HepG2 (cell line): ENCODE measurements around the gene ICAM5. TPM values are rescaled to one million over a fixed set of nuclear protein-coding genes. Genes with fewer than 3 reads are reported as not detected.

Source experiments
- HNF4A ChIP-seq: sonication (generic); formaldehyde crosslinking; IDR thresholded peaks from 2 replicates; pipeline ENCODE4 v1.4.0; 2020; ENCODE audit warnings: missing genetic modification reagents
- IRF9 ChIP-seq: sonication (generic); formaldehyde crosslinking; IDR thresholded peaks from 2 replicates; pipeline ENCODE4 v1.8.0; 2022; ENCODE audit warnings: missing genetic modification reagents, mild to moderate bottlenecking, borderline replicate concordance
- SNAPC5 ChIP-seq: sonication (generic); formaldehyde crosslinking; IDR thresholded peaks from 2 replicates; pipeline ENCODE4 v1.8.1; 2023; ENCODE audit warnings: mild to moderate bottlenecking, missing genetic modification reagents, borderline replicate concordance
- THAP9 ChIP-seq: sonication (generic); formaldehyde crosslinking; IDR thresholded peaks from 2 replicates; pipeline ENCODE4; 2020; ENCODE audit warnings: missing genetic modification reagents, mild to moderate bottlenecking, borderline replicate concordance
- TMF1 ChIP-seq: sonication (generic); formaldehyde crosslinking; IDR thresholded peaks from 2 replicates; pipeline ENCODE4 v1.8.1; 2022; ENCODE audit warnings: low read depth, missing genetic modification reagents
- ZMAT3 ChIP-seq: sonication (generic); formaldehyde crosslinking; conservative IDR thresholded peaks from 2 replicates; pipeline ENCODE4 v1.7.0; 2021; ENCODE audit warnings: missing genetic modification reagents
- ZNF557 ChIP-seq: sonication (generic); formaldehyde crosslinking; IDR thresholded peaks from 2 replicates; pipeline ENCODE4 v1.4.0; 2020; ENCODE audit warnings: missing genetic modification reagents
- ZNF558 ChIP-seq: sonication (generic); formaldehyde crosslinking; IDR thresholded peaks from 2 replicates; pipeline ENCODE4 v1.9.0; 2022; ENCODE audit warnings: mild to moderate bottlenecking, missing genetic modification reagents, borderline replicate concordance
- ZNF670 ChIP-seq: sonication (generic); formaldehyde crosslinking; IDR thresholded peaks from 2 replicates; pipeline ENCODE4 v1.8.0; 2022; ENCODE audit warnings: mild to moderate bottlenecking, missing genetic modification reagents, borderline replicate concordance
- ZSCAN21 ChIP-seq: sonication (generic); formaldehyde crosslinking; IDR thresholded peaks from 2 replicates; pipeline ENCODE4 v1.8.0; 2022; ENCODE audit warnings: mild to moderate bottlenecking, missing genetic modification reagents, moderate library complexity, borderline replicate concordance
- polyA plus RNA-seq, 8 experiments: library from polyadenylated mRNA; depleted of rRNA in 3 of 8; stranded (reverse) in 7 of 8; unstranded in 1 of 8; fragments of >200 nt; fragmentation: Illumina TruSeq in 4 of 8; extraction: Trizol in 4 of 8; gene quantifications; 2 replicates each; pipeline versions ENCODE4 v1.2.1 to v1.2.3, GENCODE V29; 2011 to 2016; ENCODE audit warnings: low read depth in 4 of 8, missing spikeins in 1 of 8, mixed read lengths in 1 of 8; ENCODE audit not compliant: insufficient read depth in 1 of 8
- total RNA-seq, 5 experiments: library from RNA; depleted of rRNA; stranded (reverse); fragments of >200 nt; fragmentation: Illumina TruSeq; extraction: Trizol; gene quantifications; 2 replicates each; pipeline ENCODE4 v1.2.3, GENCODE V29; 2016; ENCODE audit warnings: low read depth in 1 of 5
- TF ChIP-seq, protein P1 (sequence below): sonication (generic); formaldehyde crosslinking; IDR thresholded peaks from 2 replicates; pipeline ENCODE4 v1.4.0; 2020; ENCODE audit warnings: missing genetic modification reagents

Gene ICAM5
- total and polyA plus RNA-seq, 2 of the 13 experiments (the other 11 are each of a cell fraction or from before 2014, with no cell fraction given), result 0.46 to 1.6 TPM

- TF ChIP-seq, protein P1, sequence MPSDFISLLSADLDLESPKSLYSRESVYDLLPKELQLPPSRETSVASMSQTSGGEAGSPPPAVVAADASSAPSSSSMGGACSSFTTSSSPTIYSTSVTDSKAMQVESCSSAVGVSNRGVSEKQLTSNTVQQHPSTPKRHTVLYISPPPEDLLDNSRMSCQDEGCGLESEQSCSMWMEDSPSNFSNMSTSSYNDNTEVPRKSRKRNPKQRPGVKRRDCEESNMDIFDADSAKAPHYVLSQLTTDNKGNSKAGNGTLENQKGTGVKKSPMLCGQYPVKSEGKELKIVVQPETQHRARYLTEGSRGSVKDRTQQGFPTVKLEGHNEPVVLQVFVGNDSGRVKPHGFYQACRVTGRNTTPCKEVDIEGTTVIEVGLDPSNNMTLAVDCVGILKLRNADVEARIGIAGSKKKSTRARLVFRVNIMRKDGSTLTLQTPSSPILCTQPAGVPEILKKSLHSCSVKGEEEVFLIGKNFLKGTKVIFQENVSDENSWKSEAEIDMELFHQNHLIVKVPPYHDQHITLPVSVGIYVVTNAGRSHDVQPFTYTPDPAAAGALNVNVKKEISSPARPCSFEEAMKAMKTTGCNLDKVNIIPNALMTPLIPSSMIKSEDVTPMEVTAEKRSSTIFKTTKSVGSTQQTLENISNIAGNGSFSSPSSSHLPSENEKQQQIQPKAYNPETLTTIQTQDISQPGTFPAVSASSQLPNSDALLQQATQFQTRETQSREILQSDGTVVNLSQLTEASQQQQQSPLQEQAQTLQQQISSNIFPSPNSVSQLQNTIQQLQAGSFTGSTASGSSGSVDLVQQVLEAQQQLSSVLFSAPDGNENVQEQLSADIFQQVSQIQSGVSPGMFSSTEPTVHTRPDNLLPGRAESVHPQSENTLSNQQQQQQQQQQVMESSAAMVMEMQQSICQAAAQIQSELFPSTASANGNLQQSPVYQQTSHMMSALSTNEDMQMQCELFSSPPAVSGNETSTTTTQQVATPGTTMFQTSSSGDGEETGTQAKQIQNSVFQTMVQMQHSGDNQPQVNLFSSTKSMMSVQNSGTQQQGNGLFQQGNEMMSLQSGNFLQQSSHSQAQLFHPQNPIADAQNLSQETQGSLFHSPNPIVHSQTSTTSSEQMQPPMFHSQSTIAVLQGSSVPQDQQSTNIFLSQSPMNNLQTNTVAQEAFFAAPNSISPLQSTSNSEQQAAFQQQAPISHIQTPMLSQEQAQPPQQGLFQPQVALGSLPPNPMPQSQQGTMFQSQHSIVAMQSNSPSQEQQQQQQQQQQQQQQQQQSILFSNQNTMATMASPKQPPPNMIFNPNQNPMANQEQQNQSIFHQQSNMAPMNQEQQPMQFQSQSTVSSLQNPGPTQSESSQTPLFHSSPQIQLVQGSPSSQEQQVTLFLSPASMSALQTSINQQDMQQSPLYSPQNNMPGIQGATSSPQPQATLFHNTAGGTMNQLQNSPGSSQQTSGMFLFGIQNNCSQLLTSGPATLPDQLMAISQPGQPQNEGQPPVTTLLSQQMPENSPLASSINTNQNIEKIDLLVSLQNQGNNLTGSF (CRISPR knock-in tag), result peak; percentile 0; the same call in 1 of the 2 replicates
- TF ChIP-seq IRF9 (peak; percentile 65; the same call in 1 of the 2 replicates), ZNF670 (CRISPR knock-in tag) (peak; percentile 18; the same call in 1 of the 2 replicates), ZNF558 (CRISPR knock-in tag) (peak; percentile 19; the same call in 1 of the 2 replicates), HNF4A (CRISPR knock-in tag) (peak; percentile 57), SNAPC5 (CRISPR knock-in tag) (no peak), ZNF557 (CRISPR knock-in tag) (0 out of 2 replicates have a peak, but pooled peaks have one; percentile 49), ZMAT3 (CRISPR knock-in tag) (0 out of 2 replicates have a peak, but pooled peaks have one; percentile 10), THAP9 (CRISPR knock-in tag) (peak; percentile 8; the same call in 1 of the 2 replicates), TMF1 (CRISPR knock-in tag) (0 out of 2 replicates have a peak, but pooled peaks have one; percentile 36), ZSCAN21 (CRISPR knock-in tag) (0 out of 2 replicates have a peak, but pooled peaks have one; percentile 27)
- TF ChIP-seq, all 625 proteins: peak for 42
Observed at GRCh38 chr19:10333758-10334587, 44.2 kb downstream of the ICAM5 start (continued).
